DOHH2 (cell line): ENCODE results near the gene IFNG.

ENCODE experiments used
- H3F3A ChIP-seq: fragments of 200-600 bp; sonication (generic), shearing (Covaris generic); 2 replicates; pipeline ENCODE4 v1.6.0; 2016; ENCODE audit warnings: antibody characterized with exemption, mild to moderate bottlenecking; ENCODE audit not compliant: control insufficient read depth, insufficient read depth
- H3K27ac ChIP-seq: fragments of 200-600 bp; sonication (generic); 2 replicates; pipeline ENCODE4 v1.5.1; 2014; ENCODE audit warnings: low read depth, mild to moderate bottlenecking, low read length, moderate library complexity
- H3K27me3 ChIP-seq: fragments of 200-600 bp; sonication (generic); 2 replicates; pipeline ENCODE4 v1.6.1; 2014; ENCODE audit warnings: mild to moderate bottlenecking, low read length, mixed read lengths; ENCODE audit not compliant: control insufficient read depth
- H3K36me3 ChIP-seq: fragments of 200-600 bp; sonication (generic); 2 replicates; pipeline ENCODE4 v1.6.1; 2014; ENCODE audit warnings: mild to moderate bottlenecking, low read length, moderate library complexity, mixed read lengths; ENCODE audit not compliant: control insufficient read depth
- H3K4me1 ChIP-seq: fragments of 200-600 bp; sonication (generic); 2 replicates; pipeline ENCODE4 v1.6.1; 2014; ENCODE audit warnings: mild to moderate bottlenecking, low read length, mixed read lengths; ENCODE audit not compliant: control insufficient read depth
- H3K4me2 ChIP-seq: fragments of 200-600 bp; sonication (generic); 2 replicates; pipeline ENCODE4 v1.6.0; 2014; ENCODE audit warnings: mild to moderate bottlenecking, low read length, moderate library complexity
- H3K4me3 ChIP-seq: fragments of 200-600 bp; sonication (generic); 2 replicates; pipeline ENCODE4 v1.5.1; 2014; ENCODE audit warnings: mild to moderate bottlenecking, low read length, mixed read lengths
- H3K79me2 ChIP-seq: fragments of 200-600 bp; sonication (generic); 2 replicates; pipeline ENCODE4 v1.6.1; 2014; ENCODE audit warnings: mild to moderate bottlenecking, low read length, mixed read lengths; ENCODE audit not compliant: control insufficient read depth
- H3K9me2 ChIP-seq: fragments of 200-600 bp; sonication (generic); replicated peaks from 2 replicates; pipeline ENCODE4 v1.6.1; 2014; ENCODE audit warnings: mild to moderate bottlenecking, low read length, mixed read lengths; ENCODE audit not compliant: control insufficient read depth
- H3K9me3 ChIP-seq: fragments of 200-600 bp; sonication (generic); 2 replicates; pipeline ENCODE4 v1.6.1; 2014; ENCODE audit warnings: antibody characterized with exemption, low read length, mixed read lengths; ENCODE audit not compliant: control insufficient read depth, insufficient read depth
- H4K20me1 ChIP-seq: fragments of 200-600 bp; sonication (generic); 2 replicates; pipeline ENCODE4 v1.6.0; 2014; ENCODE audit warnings: low read depth, mild to moderate bottlenecking, antibody characterized with exemption, low read length, moderate library complexity; ENCODE audit not compliant: control insufficient read depth, insufficient read depth
- CTCF ChIP-seq: fragments of 200-600 bp; sonication (generic); IDR thresholded peaks from one replicate; pipeline ENCODE4 v1.5.1; 2014; ENCODE audit warnings: antibody characterized with exemption, mild to moderate bottlenecking, low read depth, low read length; ENCODE audit not compliant: poor library complexity, severe bottlenecking
- EZH2phosphoT487 ChIP-seq: fragments of 200-600 bp; sonication (generic); IDR thresholded peaks from 2 replicates; pipeline ENCODE4 v1.6.1; 2017; ENCODE audit warnings: borderline replicate concordance, mild to moderate bottlenecking, antibody characterized with exemption, low read length, moderate library complexity, mixed read lengths

The IFNG gene

DNA sequence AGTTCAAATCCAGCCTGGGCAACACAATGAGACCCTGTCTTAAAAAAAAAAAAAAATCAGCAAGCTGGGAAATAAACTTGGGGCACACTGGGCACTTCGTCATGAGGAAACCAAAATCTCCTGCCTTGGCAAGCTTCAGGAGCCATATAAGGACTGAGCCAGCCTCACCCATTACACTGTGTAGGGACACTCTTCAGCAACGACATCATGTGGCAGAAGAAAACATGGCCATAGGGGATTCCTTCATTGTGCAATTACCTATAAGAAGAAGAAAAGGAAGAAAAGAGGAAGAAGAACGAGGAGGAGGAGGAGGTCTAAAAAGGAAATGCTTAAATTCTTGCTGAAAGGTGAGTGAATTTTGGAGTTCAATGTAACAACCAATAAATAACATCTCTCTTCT, 26.1 kb upstream of the IFNG start:
- Histone ChIP-seq H3K27me3 (peaks cover 10% of the 10 kb centered on the region), H3K36me3 (no peaks in the 10 kb centered on the region), H3K9me2 (no peaks in the 10 kb centered on the region), H3K4me1 (peaks cover 13% of the 10 kb centered on the region), H3F3A (no peaks in the 10 kb centered on the region), H3K79me2 (no peaks in the 10 kb centered on the region), H3K4me3 (no peak overlapping the region), H3K27ac (no peak overlapping the region), H3K4me2 (no peak overlapping the region), H3K9me3 (no peaks in the 10 kb centered on the region), H4K20me1 (no peaks in the 10 kb centered on the region)
- TF ChIP-seq CTCF (no peak), EZH2phosphoT487 (no peak)

GRCh38 chr12:68180792-68181744, 21.5 kb upstream of the IFNG start:
- Histone ChIP-seq H3K4me2 (peak overlapping the region; percentile 45), H4K20me1 (no peaks in the 10 kb centered on the region), H3K27ac (peak overlapping the region; percentile 37; the same call in 1 of the 2 replicates), H3F3A (peaks cover 3% of the 10 kb centered on the region; the same call in 1 of the 2 replicates), H3K4me1 (peaks cover 22% of the 10 kb centered on the region), H3K27me3 (no peaks in the 10 kb centered on the region), H3K9me2 (no peaks in the 10 kb centered on the region), H3K9me3 (no peaks in the 10 kb centered on the region), H3K79me2 (no peaks in the 10 kb centered on the region), H3K36me3 (no peaks in the 10 kb centered on the region), H3K4me3 (no peak overlapping the region)
- TF ChIP-seq CTCF (no peak), EZH2phosphoT487 (no peak)

- H4K20me1 ChIP-seq = no peaks in the 10 kb centered on the region
- TF ChIP-seq EZH2phosphoT487 = no peak
- TF ChIP-seq CTCF = no peak
- H3K9me3 ChIP-seq = no peaks in the 10 kb centered on the region
- H3K36me3 ChIP-seq = no peaks in the 10 kb centered on the region
- peaks cover 6% of the 10 kb centered on the region; the same call in 1 of the 2 replicates for H3F3A ChIP-seq
- H3K9me2 ChIP-seq = no peaks in the 10 kb centered on the region
- H3K27ac ChIP-seq = no peak overlapping the region
- H3K4me1 ChIP-seq = peaks cover 33% of the 10 kb centered on the region
- no peaks in the 10 kb centered on the region for H3K27me3 ChIP-seq
- no peak overlapping the region for H3K4me2 ChIP-seq
- H3K79me2 ChIP-seq = no peaks in the 10 kb centered on the region
- H3K4me3 ChIP-seq = no peak overlapping the region
These were observed 19.4 kb upstream of the IFNG start for GRCh38 chr12:68178774-68179439.
